K562 (cell line): ENCODE data around the gene UBE2U. TPM values are rescaled to one million over a fixed set of nuclear protein-coding genes. Genes with fewer than 3 reads are reported as not detected.

Experiments
- ATAC-seq: fragments of 200-7000 bp; cut with Tn5 transposase; 3 replicates; pipeline ENCODE4 v1.9.1; 2020; ENCODE audit warnings: moderate library complexity
- BruUV-seq: library from RNA; stranded (reverse); fragments of 400-500 nt; replicated peaks from 2 replicates; lab custom pipeline; 2021; lab: Mats Ljungman, UMichigan
- CTCF ChIA-PET: fragments of 300-600 bp; formaldehyde crosslinking; extraction: SDS; loops from one replicate; lab custom pipeline; 2021; ENCODE audit warnings: low intra/inter-chr PET ratio; lab: Yijun Ruan, JAX
- POLR2A ChIA-PET: fragments of 300-600, 350-650 bp; sonication (Branson Sonifier 250); formaldehyde crosslinking; extraction: SDS; loops from one replicate; lab custom pipeline; 2021; ENCODE audit warnings: antibody characterized with exemption, inconsistent platforms; lab: Yijun Ruan, JAX
- DNase-seq, 4 experiments: peaks; one replicate each; pipeline versions ENCODE4 v3.0.0 to v3.0.0-alpha.2; 2011 to 2018; ENCODE audit warnings: low spot score in 3 of 4, mixed read lengths in 3 of 4; ENCODE audit errors: extremely low read depth in 1 of 4
- FAIRE-seq: peaks from 2 replicates; lab custom pipeline; 2011; peaks lifted over from hg19 to GRCh38; lab: Jason Lieb, UNC
- H2AFZ ChIP-seq: 2 replicates; pipeline ENCODE4 v1.6.0; 2011; ENCODE audit warnings: low read depth, low read length, control low read depth, inconsistent platforms
- H3K27ac ChIP-seq: fragments of 200-600 bp; 3 replicates; pipeline ENCODE4 v1.8.0; 2011; ENCODE audit warnings: low read depth, mild to moderate bottlenecking, control low read depth, inconsistent platforms, low read length, moderate library complexity, mixed read lengths; ENCODE audit errors: extremely low read depth
- H3K27me3 ChIP-seq, 2 experiments: fragments of 300-600 bp in 1 of 2; 2 replicates in 1 of 2; 3 replicates in 1 of 2; pipeline versions ENCODE4 v1.6.0 to v1.8.0; 2011; ENCODE audit warnings: inconsistent platforms in 2 of 2, low read length in 2 of 2, mild to moderate bottlenecking in 1 of 2, mixed read lengths in 1 of 2, moderate library complexity in 1 of 2; ENCODE audit not compliant: control insufficient read depth in 2 of 2, insufficient read depth in 2 of 2
- H3K36me3 ChIP-seq: fragments of 300-600 bp; 3 replicates; pipeline ENCODE4 v1.8.0; 2011; ENCODE audit warnings: mild to moderate bottlenecking, low read length, inconsistent platforms; ENCODE audit not compliant: control insufficient read depth, insufficient read depth
- H3K4me1 ChIP-seq, 2 experiments: fragments of 200-600 bp in 1 of 2; replicated peaks in 1 of 2; 2 replicates in 1 of 2; 3 replicates in 1 of 2; pipeline versions ENCODE4 v1.5.1 to v1.8.0; 2011; ENCODE audit warnings: inconsistent platforms in 2 of 2, low read length in 2 of 2, mild to moderate bottlenecking in 1 of 2, mixed read lengths in 1 of 2, moderate library complexity in 1 of 2; ENCODE audit not compliant: control insufficient read depth in 2 of 2, insufficient read depth in 2 of 2
- H3K4me2 ChIP-seq: 2 replicates; pipeline ENCODE4 v1.6.1; 2011; ENCODE audit warnings: low read length, control low read depth, inconsistent platforms, mixed read lengths; ENCODE audit not compliant: insufficient read depth
- H3K4me3 ChIP-seq: fragments of 200-600 bp; sonication (generic), shearing (Covaris generic); 2 replicates; pipeline ENCODE4 v1.5.1; 2016; ENCODE audit warnings: control low read depth, inconsistent platforms
- H3K79me2 ChIP-seq: fragments of 200-600 bp; 3 replicates; pipeline ENCODE4 v1.8.0; 2011; ENCODE audit warnings: low read length, inconsistent platforms; ENCODE audit not compliant: control insufficient read depth, insufficient read depth
- H3K9ac ChIP-seq, 2 experiments: 2 replicates each; pipeline versions ENCODE4 v1.6.0 to v1.6.1; 2011; ENCODE audit warnings: low read depth in 2 of 2, low read length in 2 of 2, control low read depth in 1 of 2, inconsistent platforms in 1 of 2, mild to moderate bottlenecking in 1 of 2, mixed read lengths in 1 of 2; ENCODE audit not compliant: insufficient read depth in 1 of 2
- H3K9me1 ChIP-seq: one replicate; pipeline ENCODE4 v1.6.0; 2011; ENCODE audit warnings: inconsistent platforms, mild to moderate bottlenecking, low read length, moderate library complexity; ENCODE audit not compliant: control insufficient read depth, insufficient read depth
- H3K9me3 ChIP-seq: replicated peaks from 2 replicates; pipeline ENCODE4 v1.5.1; 2011; ENCODE audit warnings: low read depth, low read length, inconsistent platforms; ENCODE audit not compliant: control insufficient read depth, insufficient read depth
- H4K20me1 ChIP-seq: replicated peaks from 2 replicates; pipeline ENCODE4 v1.6.1; 2011; ENCODE audit warnings: low read length, inconsistent platforms, mixed read lengths; ENCODE audit not compliant: control insufficient read depth, insufficient read depth
- CAMTA2 ChIP-seq: fragments of 250-450 bp; sonication (Bioruptor Pico); conservative IDR thresholded peaks from 2 replicates; pipeline ENCODE4 v1.5.1; 2022
- CXXC5 ChIP-seq: fragments of 250-450 bp; sonication (Bioruptor Pico); IDR thresholded peaks from 2 replicates; pipeline ENCODE4 v1.8.0; 2022; ENCODE audit warnings: inconsistent platforms, mild to moderate bottlenecking, moderate library complexity
- ETS2 ChIP-seq: IDR thresholded peaks from 2 replicates; pipeline ENCODE4 v1.6.1; 2016; ENCODE audit warnings: borderline replicate concordance, missing genetic modification characterization, mild to moderate bottlenecking, moderate library complexity, missing compliant biosample characterization; ENCODE audit not compliant: poor library complexity, severe bottlenecking
- POLR3G ChIP-seq: IDR thresholded peaks from 2 replicates; pipeline ENCODE4 v1.6.1; 2011; ENCODE audit not compliant: insufficient read length, insufficient replicate concordance; ENCODE audit errors: extremely low read depth
- SMARCC2 ChIP-seq: fragments of 450-650 bp; IDR thresholded peaks from 2 replicates; pipeline ENCODE4 v1.6.1; 2017; ENCODE audit warnings: antibody characterized with exemption, moderate library complexity, mild to moderate bottlenecking, low read depth
- SRSF3 ChIP-seq: fragments of 200-400 bp; formaldehyde crosslinking; IDR thresholded peaks from 2 replicates; pipeline ENCODE4 v1.6.1; 2016; ENCODE audit warnings: mild to moderate bottlenecking, low read length, moderate library complexity; ENCODE audit not compliant: insufficient read depth
- ZFP36 ChIP-seq: fragments of 150-350 bp; IDR thresholded peaks from 2 replicates; pipeline ENCODE4 v1.6.1; 2018; ENCODE audit warnings: low read length, low read depth; ENCODE audit not compliant: partially characterized antibody
- ZNF507 ChIP-seq: conservative IDR thresholded peaks from 2 replicates; pipeline ENCODE4 v1.6.1; 2017; ENCODE audit warnings: missing genetic modification characterization, missing compliant biosample characterization
- ZNF707 ChIP-seq: fragments of 250-450 bp; sonication (Bioruptor Pico); conservative IDR thresholded peaks from 2 replicates; pipeline ENCODE4 v1.8.0; 2022; ENCODE audit warnings: inconsistent platforms, mild to moderate bottlenecking, moderate library complexity
- WGBS: fragments of 100-300 bp; shearing (Covaris generic); methylation state at CpG from one replicate; pipeline ENCODE4 v1.1.6; 2016; ENCODE audit warnings: low coverage, mixed read lengths; ENCODE audit not compliant: insufficient coverage; ENCODE audit errors: missing lambda C conversion rate; 5-methylcytosine and 5-hydroxymethylcytosine counted together
- in situ Hi-C: fragments of 300-500 bp; cut with MboI; formaldehyde crosslinking; loops from 4 replicates; pipeline ENCODE4 v1.15.0; 2018; ENCODE audit warnings: inconsistent platforms, mixed read lengths
- intact Hi-C: fragments of 100-400 bp; cut with micrococcal nuclease; formaldehyde crosslinking; loops from 2 replicates; pipeline ENCODE4 v1.14.2; 2022
- polyA plus RNA-seq, 8 experiments: library from polyadenylated mRNA; depleted of rRNA in 4 of 8; stranded (reverse) in 5 of 8; unstranded in 3 of 8; fragments of >200 nt; fragmentation: Nextera tagmentation in 2 of 8; fragmentation: Illumina TruSeq in 1 of 8; extraction: Ambion mirVana in 2 of 8; extraction: Trizol in 1 of 8; gene quantifications; 2 replicates each; pipeline versions ENCODE4 v1.2.1 to v1.2.3, GENCODE V29; 2011 to 2014; ENCODE audit warnings: inconsistent platforms in 1 of 8, missing spikeins in 1 of 8
- total RNA-seq, 7 experiments: library from RNA; depleted of rRNA in 6 of 7; stranded (reverse); fragments of >200 nt in 6 of 7; fragmentation: Illumina TruSeq in 2 of 7; extraction: Trizol in 2 of 7; gene quantifications; 2 replicates each; pipeline versions ENCODE4 v1.2.1 to v1.2.3, GENCODE V29; 2011 to 2021; ENCODE audit warnings: low replicate concordance in 1 of 7
- TF ChIP-seq, protein P1 (sequence below), 2 experiments: fragments of 150-350 bp in 1 of 2; IDR thresholded peaks; 2 replicates each; pipeline ENCODE4 v1.6.1; 2012 to 2016; ENCODE audit warnings: low read depth in 2 of 2, low read length in 2 of 2, mild to moderate bottlenecking in 1 of 2, moderate library complexity in 1 of 2
- TF ChIP-seq, protein P2 (sequence below): fragments of 250-450 bp; sonication (Bioruptor Pico); IDR thresholded peaks from 2 replicates; pipeline ENCODE4 v1.8.0; 2021; ENCODE audit warnings: borderline replicate concordance, mild to moderate bottlenecking, moderate library complexity; ENCODE audit not compliant: poor library complexity, severe bottlenecking
- TF ChIP-seq, protein P3 (sequence below): fragments of 250-450 bp; sonication (Bioruptor Pico); IDR thresholded peaks from 2 replicates; pipeline ENCODE4 v1.4.0; 2020; ENCODE audit warnings: mild to moderate bottlenecking, moderate library complexity
- TF ChIP-seq, protein P4 (sequence below): fragments of 250-450 bp; sonication (Bioruptor Pico); IDR thresholded peaks from 2 replicates; pipeline ENCODE4 v1.5.0; 2021; ENCODE audit warnings: mild to moderate bottlenecking, moderate library complexity

The UBE2U gene
- total and polyA plus RNA-seq, 9 of the 15 experiments (the other 6 are each of a cell fraction or from before 2014, with no cell fraction given) = not detected

DNA sequence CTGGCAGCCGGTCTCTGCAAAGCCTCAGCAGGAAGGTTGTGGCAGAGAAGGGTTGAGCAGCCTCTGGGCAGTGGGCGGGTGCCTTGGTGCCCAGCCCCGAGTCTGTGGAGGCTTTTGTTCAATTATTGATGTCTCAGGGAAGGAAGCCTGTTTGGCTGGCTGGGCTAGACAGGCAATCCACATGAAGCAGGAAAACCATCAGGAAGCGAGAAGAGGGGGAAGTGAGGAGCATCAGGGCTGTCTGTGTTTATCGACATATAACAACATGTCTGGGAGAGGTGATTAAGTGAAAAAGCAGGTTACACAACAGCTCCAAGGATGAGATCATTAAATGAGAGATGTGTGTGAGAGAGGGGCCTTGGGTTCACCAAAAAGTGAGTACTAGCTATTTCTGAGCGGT lies 105.4 kb downstream of the UBE2U start:
- ChIA-PET CTCF (no interaction called here), POLR2A (interaction anchor here (0.7 kb wide), 1 partner anchor 504 kb away, joined by 3 read pairs; no protein-coding TSS in a partner anchor)
- Histone ChIP-seq H3K4me2 (no peak overlapping the region), H3K4me3 (no peak overlapping the region), H3K9ac (no peak overlapping the region), H3K27ac (no peak overlapping the region), H3K36me3 (no peaks in the 10 kb centered on the region), H3K4me1 (no peaks in the 10 kb centered on the region; a peak in 1 of 5 replicates), H3K9me3 (no peaks in the 10 kb centered on the region), H3K27me3 (no peaks in the 10 kb centered on the region), H2AFZ (no peak overlapping the region), H3K79me2 (no peaks in the 10 kb centered on the region), H3K9me1 (no peaks in the 10 kb centered on the region), H4K20me1 (no peaks in the 10 kb centered on the region)
- FAIRE-seq (no peak), DNase-seq (no peak), ATAC-seq (no peak)
- no TSS peak for BruUV-seq
- WGBS = 1% methylated on average over 6 of the region's 6 CpGs
- in situ Hi-C loops = no loop called here
- intact Hi-C loops = no loop called here
- TF ChIP-seq POLR3G (no peak), CAMTA2 (CRISPR knock-in tag) (no peak), ZNF507 (no peak), ZNF707 (CRISPR knock-in tag) (no peak), ETS2 (tag) (no peak), CXXC5 (CRISPR knock-in tag) (no peak), SRSF3 (no peak), SMARCC2 (no peak), ZFP36 (no peak)
- TF ChIP-seq, protein P1, sequence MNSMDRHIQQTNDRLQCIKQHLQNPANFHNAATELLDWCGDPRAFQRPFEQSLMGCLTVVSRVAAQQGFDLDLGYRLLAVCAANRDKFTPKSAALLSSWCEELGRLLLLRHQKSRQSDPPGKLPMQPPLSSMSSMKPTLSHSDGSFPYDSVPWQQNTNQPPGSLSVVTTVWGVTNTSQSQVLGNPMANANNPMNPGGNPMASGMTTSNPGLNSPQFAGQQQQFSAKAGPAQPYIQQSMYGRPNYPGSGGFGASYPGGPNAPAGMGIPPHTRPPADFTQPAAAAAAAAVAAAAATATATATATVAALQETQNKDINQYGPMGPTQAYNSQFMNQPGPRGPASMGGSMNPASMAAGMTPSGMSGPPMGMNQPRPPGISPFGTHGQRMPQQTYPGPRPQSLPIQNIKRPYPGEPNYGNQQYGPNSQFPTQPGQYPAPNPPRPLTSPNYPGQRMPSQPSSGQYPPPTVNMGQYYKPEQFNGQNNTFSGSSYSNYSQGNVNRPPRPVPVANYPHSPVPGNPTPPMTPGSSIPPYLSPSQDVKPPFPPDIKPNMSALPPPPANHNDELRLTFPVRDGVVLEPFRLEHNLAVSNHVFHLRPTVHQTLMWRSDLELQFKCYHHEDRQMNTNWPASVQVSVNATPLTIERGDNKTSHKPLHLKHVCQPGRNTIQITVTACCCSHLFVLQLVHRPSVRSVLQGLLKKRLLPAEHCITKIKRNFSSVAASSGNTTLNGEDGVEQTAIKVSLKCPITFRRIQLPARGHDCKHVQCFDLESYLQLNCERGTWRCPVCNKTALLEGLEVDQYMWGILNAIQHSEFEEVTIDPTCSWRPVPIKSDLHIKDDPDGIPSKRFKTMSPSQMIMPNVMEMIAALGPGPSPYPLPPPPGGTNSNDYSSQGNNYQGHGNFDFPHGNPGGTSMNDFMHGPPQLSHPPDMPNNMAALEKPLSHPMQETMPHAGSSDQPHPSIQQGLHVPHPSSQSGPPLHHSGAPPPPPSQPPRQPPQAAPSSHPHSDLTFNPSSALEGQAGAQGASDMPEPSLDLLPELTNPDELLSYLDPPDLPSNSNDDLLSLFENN (IDR thresholded peaks at IDR 0.05; ENCODE audit: low read depth in 2 of 2, low read length in 2 of 2) = no peak
- TF ChIP-seq, protein P2, sequence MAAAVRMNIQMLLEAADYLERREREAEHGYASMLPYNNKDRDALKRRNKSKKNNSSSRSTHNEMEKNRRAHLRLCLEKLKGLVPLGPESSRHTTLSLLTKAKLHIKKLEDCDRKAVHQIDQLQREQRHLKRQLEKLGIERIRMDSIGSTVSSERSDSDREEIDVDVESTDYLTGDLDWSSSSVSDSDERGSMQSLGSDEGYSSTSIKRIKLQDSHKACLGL (CRISPR knock-in tag) = no peak
- TF ChIP-seq, protein P3, sequence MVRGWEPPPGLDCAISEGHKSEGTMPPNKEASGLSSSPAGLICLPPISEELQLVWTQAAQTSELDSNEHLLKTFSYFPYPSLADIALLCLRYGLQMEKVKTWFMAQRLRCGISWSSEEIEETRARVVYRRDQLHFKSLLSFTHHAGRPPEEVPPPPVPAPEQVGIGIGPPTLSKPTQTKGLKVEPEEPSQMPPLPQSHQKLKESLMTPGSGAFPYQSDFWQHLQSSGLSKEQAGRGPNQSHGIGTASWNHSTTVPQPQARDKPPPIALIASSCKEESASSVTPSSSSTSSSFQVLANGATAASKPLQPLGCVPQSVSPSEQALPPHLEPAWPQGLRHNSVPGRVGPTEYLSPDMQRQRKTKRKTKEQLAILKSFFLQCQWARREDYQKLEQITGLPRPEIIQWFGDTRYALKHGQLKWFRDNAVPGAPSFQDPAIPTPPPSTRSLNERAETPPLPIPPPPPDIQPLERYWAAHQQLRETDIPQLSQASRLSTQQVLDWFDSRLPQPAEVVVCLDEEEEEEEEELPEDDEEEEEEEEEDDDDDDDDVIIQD (CRISPR knock-in tag) = no peak
- TF ChIP-seq, protein P4, sequence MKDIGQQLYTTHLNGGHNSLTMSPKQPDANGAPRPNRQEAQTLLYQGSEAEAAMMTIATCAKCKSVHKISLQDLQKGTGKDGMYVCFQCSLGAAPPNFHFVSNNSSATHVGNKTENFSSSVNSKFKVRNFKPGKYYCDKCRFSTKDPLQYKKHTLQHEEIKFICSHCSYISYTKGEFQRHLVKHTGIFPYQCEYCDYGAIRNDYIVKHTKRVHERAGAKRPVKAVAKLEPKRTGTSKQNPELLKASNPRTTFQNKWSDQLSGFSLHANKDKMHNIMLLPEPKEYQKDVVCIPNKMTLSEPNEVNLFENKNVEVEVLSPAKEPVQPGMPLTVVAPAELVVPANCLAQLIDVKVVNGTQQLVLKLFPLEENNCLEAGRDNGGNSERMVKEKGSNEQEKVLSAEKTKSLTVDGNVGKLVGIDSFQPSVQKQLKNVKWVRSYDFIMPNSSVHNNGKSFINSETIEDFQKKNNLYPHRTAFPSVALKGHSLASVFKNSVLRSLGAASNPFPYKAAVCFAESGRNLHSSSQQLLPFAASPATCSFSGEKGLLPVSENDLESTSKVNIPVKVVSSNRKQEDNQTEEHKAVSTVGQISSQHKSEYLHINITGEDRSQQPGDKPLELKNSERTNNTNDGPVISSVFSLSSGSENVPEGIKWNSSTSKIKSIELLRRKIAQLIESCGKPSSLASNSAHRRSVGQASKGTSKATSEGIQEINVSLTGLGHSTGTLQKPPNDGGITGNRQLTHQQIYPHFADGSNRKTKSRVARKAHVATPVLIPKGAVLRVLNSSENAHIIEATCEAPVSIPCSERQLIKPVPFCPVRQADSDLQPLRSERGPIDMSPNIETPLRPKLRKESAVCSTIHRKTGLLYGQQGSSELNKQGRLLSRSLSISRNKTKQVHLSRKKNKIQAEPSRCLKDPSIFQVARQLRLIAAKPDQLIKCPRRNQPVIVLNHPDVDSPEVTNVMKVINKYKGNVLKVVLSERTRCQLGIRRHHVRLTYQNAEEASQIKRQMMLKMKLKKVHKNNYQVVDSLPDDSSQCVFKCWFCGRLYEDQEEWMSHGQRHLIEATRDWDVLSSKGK (CRISPR knock-in tag) = no peak
